ENCODE measurements around the gene GLB1L2. TPM values are rescaled to one million over a fixed set of nuclear protein-coding genes. Genes with fewer than 3 reads are reported as not detected.

GLB1L2 gene
- polyA plus RNA-seq, 1 of the 3 experiments (the other 2 are of a cell fraction), result 3.4 TPM

- H3K36me3 ChIP-seq (replicated peaks in 1 of 2; ENCODE audit: control insufficient read depth in 1 of 2, insufficient read depth in 2 of 2, low read length in 1 of 2), result no peaks in the 10 kb centered on the region
- no peak for TF ChIP-seq NRF1 (IDR thresholded peaks at IDR 0.05; ENCODE audit: low read depth, low read length)
- TF ChIP-seq ELF1 (IDR thresholded peaks at IDR 0.05), result no peak
- TF ChIP-seq TCF12 (IDR thresholded peaks at IDR 0.05), result no peak
- no peak for TF ChIP-seq EP300 (IDR thresholded peaks at IDR 0.05; ENCODE audit: borderline replicate concordance in 1 of 2, low read depth in 1 of 2, low read length in 1 of 2)
- TF ChIP-seq FOXM1 (IDR thresholded peaks at IDR 0.05; ENCODE audit: low read depth), result no peak
- no peak for TF ChIP-seq USF2 (IDR thresholded peaks at IDR 0.05; ENCODE audit: borderline replicate concordance, low read depth, low read length)
- TF ChIP-seq MAX (IDR thresholded peaks at IDR 0.05; ENCODE audit: low read depth), result no peak
- TF ChIP-seq JUND (IDR thresholded peaks at IDR 0.05), result no peak
- TF ChIP-seq FOSL2 (IDR thresholded peaks at IDR 0.05; ENCODE audit: borderline replicate concordance, low read depth), result no peak
- no peaks in the 10 kb centered on the region for H4K20me1 ChIP-seq (ENCODE audit: insufficient read depth)
- H3K9me3 ChIP-seq, result no peaks in the 10 kb centered on the region
- no peaks in the 10 kb centered on the region for H3K79me2 ChIP-seq (ENCODE audit: insufficient read depth)
- POLR2A ChIA-PET, result no interaction called here
- H3K4me1 ChIP-seq (ENCODE audit: control insufficient read depth in 1 of 2, insufficient read depth in 2 of 2, low read depth in 1 of 2, low read length in 1 of 2), result no peaks in the 10 kb centered on the region; a peak in 1 of 4 replicates
- no peak overlapping the region for H3K9ac ChIP-seq
- no peak overlapping the region; a peak in 1 of 4 replicates for H3K27ac ChIP-seq (ENCODE audit: low read depth in 2 of 2, low read length in 1 of 2)
- CTCF ChIA-PET, result no interaction called here
- no peak overlapping the region for H2AFZ ChIP-seq (ENCODE audit: low read depth)
- H3K4me2 ChIP-seq, result no peak overlapping the region
- DNase-seq, result no peak
- WGBS (ENCODE audit: low lambda C conversion rate), result 65% methylated on average over 4 of the region's 4 CpGs
- H3K9me2 ChIP-seq, result no peaks in the 10 kb centered on the region
- H3K27me3 ChIP-seq (ENCODE audit: insufficient read depth), result 0 out of 2 replicates have a peak, but pooled peaks cover 6% of the 10 kb centered on the region
- H3F3A ChIP-seq (replicated peaks; ENCODE audit: insufficient read depth), result no peaks in the 10 kb centered on the region
- H3K4me3 ChIP-seq (ENCODE audit: low read depth in 2 of 2, low read length in 1 of 2), result no peak overlapping the region
Measured at GRCh38 chr11:134337051-134337450, 5.3 kb downstream of the GLB1L2 start.

- Histone ChIP-seq H3K9me3 (no peaks in the 10 kb centered on the region), H3K4me2 (no peak overlapping the region), H3K79me2 (ENCODE audit: insufficient read depth) (no peaks in the 10 kb centered on the region), H3K4me3 (ENCODE audit: low read depth in 2 of 2, low read length in 1 of 2) (no peak overlapping the region), H3K27me3 (ENCODE audit: insufficient read depth) (no peaks in the 10 kb centered on the region), H3K27ac (ENCODE audit: low read depth in 2 of 2, low read length in 1 of 2) (no peak overlapping the region), H2AFZ (ENCODE audit: low read depth) (no peak overlapping the region), H3F3A (replicated peaks; ENCODE audit: insufficient read depth) (no peaks in the 10 kb centered on the region), H3K36me3 (replicated peaks in 1 of 2; ENCODE audit: control insufficient read depth in 1 of 2, insufficient read depth in 2 of 2, low read length in 1 of 2) (no peaks in the 10 kb centered on the region), H3K9ac (no peak overlapping the region), H4K20me1 (ENCODE audit: insufficient read depth) (no peaks in the 10 kb centered on the region), H3K4me1 (ENCODE audit: control insufficient read depth in 1 of 2, insufficient read depth in 2 of 2, low read depth in 1 of 2, low read length in 1 of 2) (no peaks in the 10 kb centered on the region; a peak in 1 of 4 replicates), H3K9me2 (no peaks in the 10 kb centered on the region)
- ChIA-PET CTCF (no interaction called here), POLR2A (no interaction called here)
- TF ChIP-seq CHD2 (IDR thresholded peaks at IDR 0.05; ENCODE audit: low read length, partially characterized antibody) (no peak), GATA2 (CRISPR knock-in tag; IDR thresholded peaks at IDR 0.05) (no peak), RCOR1 (IDR thresholded peaks at IDR 0.05; ENCODE audit: low read length) (no peak), EP300 (IDR thresholded peaks at IDR 0.05; ENCODE audit: borderline replicate concordance in 1 of 2, low read depth in 1 of 2, low read length in 1 of 2) (no peak), USF1 (IDR thresholded peaks at IDR 0.05; ENCODE audit: borderline replicate concordance, low read depth) (no peak), SIN3A (IDR thresholded peaks at IDR 0.05; ENCODE audit: borderline replicate concordance, low read depth, low read length) (no peak), SMC3 (IDR thresholded peaks at IDR 0.05; ENCODE audit: low read depth, low read length) (no peak), MAX (IDR thresholded peaks at IDR 0.05; ENCODE audit: low read depth) (no peak), POLR2AphosphoS5 (IDR thresholded peaks at IDR 0.05; ENCODE audit: low read depth, low read length) (no peak), IRF3 (IDR thresholded peaks at IDR 0.05; ENCODE audit: low read depth, low read length) (no peak)
- no peak for DNase-seq
- WGBS (ENCODE audit: low lambda C conversion rate), result 100% methylated on average over 6 of the region's 15 CpGs
Measured at GRCh38 chr11:134338068-134338467, 6.3 kb downstream of the GLB1L2 start.
